ENCODE data around the gene CACNA1S. TPM values are rescaled to one million over a fixed set of nuclear protein-coding genes. Genes with fewer than 3 reads are reported as not detected.

Gene CACNA1S
- total and polyA plus RNA-seq, 12 donors: under 0.01 to 0.07 TPM; not detected in 10

DNA sequence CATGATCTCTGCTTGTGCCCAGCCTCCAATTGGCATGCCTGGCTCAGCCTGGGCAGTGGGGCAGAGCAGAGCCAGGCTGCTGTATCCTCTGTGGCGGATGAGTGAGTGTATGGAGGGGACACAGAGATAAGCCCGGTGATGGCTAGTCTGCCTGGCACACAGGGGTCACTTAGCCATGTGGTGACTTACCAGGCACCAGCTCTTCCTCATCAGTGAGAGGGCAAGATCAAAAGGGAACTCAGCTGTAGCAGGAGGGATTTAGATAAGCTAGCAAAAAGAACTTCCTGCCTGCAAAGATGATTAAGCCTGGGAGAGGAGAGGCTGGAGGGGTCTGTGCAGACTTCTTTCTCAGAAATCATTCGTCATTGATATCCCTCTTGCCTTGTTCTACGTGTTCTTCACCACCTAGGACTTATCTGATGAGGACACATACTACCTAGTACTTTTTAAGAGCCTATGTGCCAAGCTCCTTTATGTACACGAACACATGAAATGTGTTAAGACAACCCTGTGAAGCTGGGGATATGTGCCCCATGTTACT, 96.6 kb downstream of the CACNA1S start:
- Histone ChIP-seq H3K36me3 (replicated peaks in 1 of 2) (no peaks in the 10 kb centered on the region), H3K4me3 (no peak overlapping the region), H3K9me3 (replicated peaks in 1 of 3) (no peaks in the 10 kb centered on the region), H3K27ac (no peak overlapping the region), H3K4me1 (replicated peaks in 1 of 2) (peaks cover 0 to 20% of the 10 kb centered on the region in 2 donors), H3K27me3 (no peaks in the 10 kb centered on the region)
- no peak for DNase-seq
- 42 to 56% (median 53%) methylated on average over 5 of the region's 5 CpGs for WGBS, 4 donors
- intact Hi-C loops (cut with DNase I): no loop called here
- no peak for TF ChIP-seq POLR2A (IDR thresholded peaks at IDR 0.05)
- TF ChIP-seq, protein P1, sequence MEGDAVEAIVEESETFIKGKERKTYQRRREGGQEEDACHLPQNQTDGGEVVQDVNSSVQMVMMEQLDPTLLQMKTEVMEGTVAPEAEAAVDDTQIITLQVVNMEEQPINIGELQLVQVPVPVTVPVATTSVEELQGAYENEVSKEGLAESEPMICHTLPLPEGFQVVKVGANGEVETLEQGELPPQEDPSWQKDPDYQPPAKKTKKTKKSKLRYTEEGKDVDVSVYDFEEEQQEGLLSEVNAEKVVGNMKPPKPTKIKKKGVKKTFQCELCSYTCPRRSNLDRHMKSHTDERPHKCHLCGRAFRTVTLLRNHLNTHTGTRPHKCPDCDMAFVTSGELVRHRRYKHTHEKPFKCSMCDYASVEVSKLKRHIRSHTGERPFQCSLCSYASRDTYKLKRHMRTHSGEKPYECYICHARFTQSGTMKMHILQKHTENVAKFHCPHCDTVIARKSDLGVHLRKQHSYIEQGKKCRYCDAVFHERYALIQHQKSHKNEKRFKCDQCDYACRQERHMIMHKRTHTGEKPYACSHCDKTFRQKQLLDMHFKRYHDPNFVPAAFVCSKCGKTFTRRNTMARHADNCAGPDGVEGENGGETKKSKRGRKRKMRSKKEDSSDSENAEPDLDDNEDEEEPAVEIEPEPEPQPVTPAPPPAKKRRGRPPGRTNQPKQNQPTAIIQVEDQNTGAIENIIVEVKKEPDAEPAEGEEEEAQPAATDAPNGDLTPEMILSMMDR (IDR thresholded peaks at IDR 0.05): no peak

DNA sequence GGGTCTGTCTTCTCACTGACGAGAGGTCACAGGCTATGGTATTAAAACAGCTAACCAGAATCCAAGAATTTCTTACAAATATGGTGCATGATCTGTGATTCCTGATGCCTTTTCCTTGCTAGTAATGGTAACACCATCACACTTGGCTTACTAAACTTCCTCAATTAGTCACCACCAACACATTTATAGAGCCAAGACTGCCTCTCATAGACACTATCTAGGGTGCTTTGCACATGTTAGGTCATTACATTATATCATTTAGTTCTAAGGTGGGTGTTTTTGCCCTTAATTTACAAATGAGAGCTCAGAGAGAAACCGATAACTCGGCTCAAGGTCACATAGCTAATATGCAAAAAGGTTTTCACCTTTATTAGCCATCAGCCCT, 97.4 kb downstream of the CACNA1S start:
- intact Hi-C loops (cut with DNase I): no loop called here
- TF ChIP-seq, protein P1 (IDR thresholded peaks at IDR 0.05): no peak
- TF ChIP-seq POLR2A (IDR thresholded peaks at IDR 0.05): no peak
- 67 to 77% (median 72%) methylated on average over 3 of the region's 3 CpGs for WGBS, 4 donors
- no peaks in the 10 kb centered on the region for H3K27me3 ChIP-seq
- H3K27ac ChIP-seq: no peak overlapping the region
- H3K9me3 ChIP-seq (replicated peaks in 1 of 3): no peaks in the 10 kb centered on the region
- peaks cover 0 to 20% of the 10 kb centered on the region in 2 donors for H3K4me1 ChIP-seq (replicated peaks in 1 of 2)
- H3K4me3 ChIP-seq: no peak overlapping the region
- H3K36me3 ChIP-seq (replicated peaks in 1 of 2): no peaks in the 10 kb centered on the region
- no peak for DNase-seq

DNA sequence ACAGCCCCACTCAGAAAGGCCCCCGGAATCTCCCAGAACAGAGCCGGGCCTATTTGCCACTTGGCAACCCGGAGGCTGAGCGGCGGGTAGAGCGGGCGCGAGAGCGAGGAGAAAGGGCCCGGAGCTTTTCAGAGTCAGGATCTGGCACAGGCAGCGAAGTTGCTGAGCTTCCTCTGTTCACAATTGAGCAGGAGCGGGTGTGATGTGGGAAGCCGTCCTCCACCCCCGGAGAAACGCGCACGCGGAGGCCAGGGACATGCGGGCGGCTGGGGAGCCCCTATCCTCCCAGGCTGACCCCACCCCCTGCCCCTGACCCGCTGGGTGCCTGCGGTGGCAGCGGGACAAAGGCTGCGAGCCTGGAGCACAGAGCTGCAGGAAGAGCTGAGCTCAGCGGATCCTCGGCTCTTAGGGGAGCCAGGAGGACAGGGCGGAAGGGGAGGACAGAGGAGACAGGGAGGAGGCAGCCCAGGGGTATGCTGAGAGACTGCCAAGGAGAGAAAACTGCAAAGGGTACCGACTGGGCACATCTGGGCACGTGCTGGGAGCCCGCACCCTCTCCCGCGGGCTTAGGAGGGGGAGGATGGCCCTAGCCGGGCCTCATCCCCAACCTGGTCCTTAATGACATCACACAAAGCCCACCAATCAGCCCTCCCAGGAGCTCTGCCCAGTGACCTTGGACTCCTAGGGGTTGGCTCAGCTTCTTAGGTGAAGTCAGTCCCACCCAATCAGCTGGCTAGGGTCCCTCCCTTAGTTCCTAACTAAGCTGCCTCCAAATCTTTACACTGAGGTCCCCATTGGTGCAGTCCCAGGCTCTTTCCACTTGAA, 98.0 kb downstream of the CACNA1S start:
- H3K36me3 ChIP-seq (replicated peaks in 1 of 2): no peaks in the 10 kb centered on the region
- no peak overlapping the region for H3K4me3 ChIP-seq

DNA sequence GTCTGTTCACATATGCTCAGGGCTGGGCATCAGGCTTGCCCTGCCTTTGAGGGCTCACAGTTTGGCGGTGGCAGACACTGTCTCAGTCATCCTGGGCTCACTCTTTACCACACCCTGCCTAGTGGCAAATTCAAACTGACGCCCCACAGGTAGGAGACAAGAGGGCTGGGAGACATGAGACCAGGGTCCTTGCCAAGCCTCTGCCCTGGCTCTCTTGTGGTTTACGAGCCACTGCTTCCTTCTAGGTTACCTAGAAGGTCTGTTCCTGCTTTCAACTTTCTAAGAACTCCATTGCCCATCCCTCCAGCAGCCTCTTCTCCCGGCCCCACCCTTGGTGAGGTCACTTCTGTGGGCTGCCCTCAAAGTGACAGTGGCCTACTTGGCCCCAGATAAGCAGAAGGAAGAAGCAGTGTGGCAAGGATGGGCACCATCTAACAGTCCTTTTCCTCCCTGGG, 99.2 kb downstream of the CACNA1S start:
- DNase-seq: no peak
- WGBS, 4 donors: 60 to 75% (median 70%) methylated on average over 3 to 4 of the region's 4 CpGs
- TF ChIP-seq, protein P1 (IDR thresholded peaks at IDR 0.05): no peak
- no peak for TF ChIP-seq POLR2A (IDR thresholded peaks at IDR 0.05)
- Histone ChIP-seq H3K4me3 (no peak overlapping the region), H3K4me1 (replicated peaks in 1 of 2) (peaks cover 0 to 20% of the 10 kb centered on the region in 2 donors), H3K36me3 (replicated peaks in 1 of 2) (no peaks in the 10 kb centered on the region), H3K27ac (no peak overlapping the region), H3K9me3 (replicated peaks in 1 of 3) (no peaks in the 10 kb centered on the region), H3K27me3 (no peaks in the 10 kb centered on the region)
- intact Hi-C loops (cut with DNase I): no loop called here

More for the DNA sequence above, 98.0 kb downstream of the CACNA1S start:
- peak overlapping the region in 1 of 5 donors; percentile 7 for H3K27ac ChIP-seq
- 48 to 67% (median 57%) methylated on average over 19 to 33 of the region's 33 CpGs for WGBS, 4 donors
- peak in 1 of 7 donors; percentile 25 for DNase-seq
- H3K27me3 ChIP-seq: no peaks in the 10 kb centered on the region
- intact Hi-C loops (cut with DNase I): no loop called here
- H3K4me1 ChIP-seq (replicated peaks in 1 of 2): peaks cover 0 to 20% of the 10 kb centered on the region in 2 donors
- no peaks in the 10 kb centered on the region for H3K9me3 ChIP-seq (replicated peaks in 1 of 3)
- no peak for TF ChIP-seq POLR2A (IDR thresholded peaks at IDR 0.05)
- TF ChIP-seq, protein P1 (IDR thresholded peaks at IDR 0.05): no peak
